GM18520 (cell line): ENCODE results near the gene ZNF586.
A peak's percentile ranks its signal among the peaks of the same experiment; 100 is the strongest.
"Not testable (repeated sequence)": the region's sequence is repeated elsewhere in the genome, so short reads cannot be mapped to it uniquely, and the experiment has no call there.

Experiments
- ATAC-seq: cut with Tn5 transposase; IDR thresholded peaks from one replicate; pipeline ENCODE4 v1.9.1; 2021; ENCODE audit not compliant: unreplicated experiment

Gene ZNF586

GRCh38 chr19:57789288-57789687 is 19.8 kb downstream of the ZNF586 start:
- no peak for ATAC-seq

DNA sequence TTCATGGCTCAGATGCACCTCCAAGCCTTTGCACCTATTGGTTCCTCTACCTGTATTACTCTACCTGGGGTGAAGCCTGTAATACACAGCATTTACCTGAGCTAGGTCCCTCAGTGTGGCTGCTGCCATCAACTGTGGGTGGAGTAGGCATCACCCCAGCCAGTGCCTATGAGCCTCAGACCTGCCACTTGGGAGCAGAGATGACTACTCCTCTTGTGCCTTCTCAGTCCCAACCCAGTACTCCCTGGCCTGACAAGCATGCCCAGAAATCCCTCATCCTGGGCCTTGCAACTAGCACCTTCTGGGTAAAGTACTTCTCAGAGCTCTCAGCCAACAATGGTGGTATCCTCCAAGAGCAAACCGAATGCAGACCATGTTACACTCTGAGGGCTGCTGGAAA is 27.1 kb downstream of the ZNF586 start:
- not testable (repeated sequence) for ATAC-seq

DNA sequence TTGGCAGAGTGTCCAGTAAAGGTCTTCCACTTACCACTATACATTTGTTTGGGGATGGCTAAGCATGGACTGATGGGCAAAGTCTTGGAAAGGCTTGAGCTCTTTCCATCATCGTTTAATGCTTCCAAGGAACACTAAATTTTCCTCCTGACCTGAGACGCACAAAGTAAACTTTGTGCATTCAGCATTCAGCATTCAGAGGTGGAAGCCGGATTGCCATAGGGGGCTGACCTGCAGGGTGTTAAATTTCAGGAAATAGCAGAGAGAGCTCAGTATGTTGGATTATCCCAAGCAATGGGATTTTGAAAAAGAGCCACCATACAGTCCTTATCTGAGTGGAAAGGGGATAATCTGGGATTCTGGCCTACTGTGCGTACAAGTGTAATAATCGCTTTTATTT is 31.2 kb downstream of the ZNF586 start:
- ATAC-seq: no peak

GRCh38 chr19:57802269-57802668 is 32.8 kb downstream of the ZNF586 start:
- ATAC-seq: no peak

GRCh38 chr19:57803265-57803593 is 33.8 kb downstream of the ZNF586 start:
- no peak for ATAC-seq

DNA sequence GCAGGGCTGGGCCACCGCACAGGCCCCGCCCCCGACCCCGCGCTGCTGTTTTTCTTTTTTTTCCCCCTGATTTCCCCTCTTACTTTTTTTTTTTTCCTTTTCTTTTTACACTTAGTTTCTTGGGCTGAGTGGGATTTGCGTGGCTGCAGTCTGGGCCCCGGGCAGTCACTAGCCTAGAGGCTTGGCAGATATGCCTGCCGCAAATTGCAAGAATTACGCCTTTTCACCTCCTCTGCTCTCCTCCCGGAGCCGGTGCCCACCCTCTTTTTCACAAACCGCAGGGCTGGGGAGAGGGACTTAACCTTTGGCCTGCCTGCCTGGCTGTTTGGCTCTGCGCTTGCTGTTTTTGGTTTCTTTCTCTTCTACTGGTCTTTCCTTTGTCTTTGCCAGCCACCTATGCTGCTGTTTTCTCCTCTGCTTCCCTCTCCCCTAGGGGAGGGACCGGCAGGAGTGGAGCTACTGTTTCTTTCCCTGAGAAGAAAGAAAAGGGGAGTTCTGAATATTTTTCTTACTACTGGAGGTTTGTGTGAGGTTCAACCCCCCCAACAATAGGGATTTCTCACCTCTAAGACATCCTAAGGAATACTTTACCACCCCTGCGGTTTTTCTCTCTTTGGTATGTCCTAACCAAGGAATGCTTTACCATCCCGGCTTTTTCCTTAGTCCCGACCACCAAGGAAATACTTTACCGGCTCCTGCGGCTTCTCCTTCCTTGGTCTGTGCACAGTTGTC is 34.3 kb downstream of the ZNF586 start:
- no peak for ATAC-seq

GRCh38 chr19:57807541-57807940 is 38.1 kb downstream of the ZNF586 start:
- no peak for ATAC-seq

- ATAC-seq: not testable (repeated sequence)
Observed at GRCh38 chr19:57810410-57811295, 41.2 kb downstream of the ZNF586 start.

DNA sequence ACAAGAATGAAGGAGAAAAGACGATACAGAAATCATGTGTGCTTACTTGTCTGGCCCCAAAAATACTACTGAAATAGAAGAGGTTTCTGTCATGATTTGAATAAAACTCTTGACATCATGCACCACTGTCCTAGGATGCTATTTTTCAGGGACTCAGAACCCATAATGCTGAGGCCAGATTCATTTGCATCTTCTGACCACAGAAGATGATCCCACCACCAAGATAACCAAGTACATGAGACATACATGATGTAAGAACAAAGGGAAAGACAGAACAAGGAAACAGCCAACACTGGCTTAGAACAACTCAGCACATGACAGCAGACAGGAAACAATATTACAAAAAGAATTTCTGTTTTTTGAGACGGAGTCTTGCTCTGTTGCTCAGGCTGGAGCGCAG is 42.8 kb downstream of the ZNF586 start:
- no peak for ATAC-seq

DNA sequence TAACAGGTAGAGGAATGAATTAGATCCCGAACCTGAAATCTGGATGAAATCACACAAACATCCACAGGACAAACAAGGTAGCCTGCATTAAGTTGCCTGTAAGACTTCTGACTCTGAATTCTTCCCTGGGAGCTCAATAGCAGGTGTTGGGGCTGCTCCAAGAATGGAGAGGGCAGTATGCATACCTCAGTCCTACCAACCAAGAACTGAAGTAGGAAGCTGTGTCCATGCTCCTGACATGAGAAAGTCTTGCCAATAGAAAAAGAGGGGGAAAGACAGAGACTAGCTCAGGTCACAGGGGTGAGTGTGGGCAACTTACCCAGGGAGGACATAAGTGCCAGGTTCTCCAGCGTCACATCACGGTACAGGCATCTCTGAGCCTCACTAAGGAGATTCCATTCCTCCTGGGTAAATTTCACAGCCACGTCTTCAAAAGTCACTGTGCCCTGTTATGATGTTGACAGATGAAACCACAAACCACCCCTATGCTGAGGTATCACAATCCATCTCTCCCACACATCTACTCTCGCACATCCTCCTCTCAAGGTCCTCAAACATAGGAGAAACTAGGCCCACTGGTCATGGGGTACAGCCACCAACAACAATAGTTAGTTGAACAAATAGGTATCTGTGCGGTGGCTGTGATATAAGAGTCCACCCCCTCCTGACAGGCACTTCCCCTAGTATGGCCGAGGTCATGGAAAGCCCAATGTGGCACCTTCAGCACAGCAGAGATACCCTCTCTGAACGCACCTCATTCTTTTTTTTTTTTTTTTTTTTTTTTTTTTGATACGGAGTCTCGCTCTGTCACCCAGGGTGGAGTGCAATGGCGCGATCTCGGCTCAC is 43.7 kb downstream of the ZNF586 start:
- not testable (repeated sequence) for ATAC-seq

DNA sequence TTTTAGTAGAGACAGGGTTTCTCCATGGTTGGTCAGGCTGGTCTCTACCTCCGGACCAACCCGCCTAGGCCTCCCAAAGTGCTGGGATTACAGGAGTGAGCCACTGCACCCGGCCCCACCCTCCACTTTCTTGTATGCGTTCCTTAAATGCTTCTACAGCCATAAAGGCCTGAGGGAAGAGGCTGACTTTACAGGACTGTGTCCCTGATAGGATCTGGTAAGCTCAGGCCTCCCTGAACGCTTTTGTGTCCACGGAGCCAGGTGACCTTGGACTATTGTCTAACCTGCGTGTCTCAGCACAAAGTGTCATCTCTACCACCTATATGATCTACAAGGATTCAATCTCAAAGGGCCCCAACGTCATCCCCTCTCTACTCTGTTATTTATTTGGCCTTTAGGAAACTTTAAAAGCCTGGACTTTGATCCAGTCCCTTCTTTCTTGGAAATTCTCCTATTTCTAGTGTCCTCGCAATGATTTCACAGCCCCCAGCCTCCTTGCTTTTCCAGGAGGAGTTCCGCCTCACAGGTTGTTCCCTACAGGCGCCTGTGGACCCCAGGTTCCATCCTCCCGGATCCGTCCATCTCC is 44.5 kb downstream of the ZNF586 start:
- ATAC-seq: no peak

DNA sequence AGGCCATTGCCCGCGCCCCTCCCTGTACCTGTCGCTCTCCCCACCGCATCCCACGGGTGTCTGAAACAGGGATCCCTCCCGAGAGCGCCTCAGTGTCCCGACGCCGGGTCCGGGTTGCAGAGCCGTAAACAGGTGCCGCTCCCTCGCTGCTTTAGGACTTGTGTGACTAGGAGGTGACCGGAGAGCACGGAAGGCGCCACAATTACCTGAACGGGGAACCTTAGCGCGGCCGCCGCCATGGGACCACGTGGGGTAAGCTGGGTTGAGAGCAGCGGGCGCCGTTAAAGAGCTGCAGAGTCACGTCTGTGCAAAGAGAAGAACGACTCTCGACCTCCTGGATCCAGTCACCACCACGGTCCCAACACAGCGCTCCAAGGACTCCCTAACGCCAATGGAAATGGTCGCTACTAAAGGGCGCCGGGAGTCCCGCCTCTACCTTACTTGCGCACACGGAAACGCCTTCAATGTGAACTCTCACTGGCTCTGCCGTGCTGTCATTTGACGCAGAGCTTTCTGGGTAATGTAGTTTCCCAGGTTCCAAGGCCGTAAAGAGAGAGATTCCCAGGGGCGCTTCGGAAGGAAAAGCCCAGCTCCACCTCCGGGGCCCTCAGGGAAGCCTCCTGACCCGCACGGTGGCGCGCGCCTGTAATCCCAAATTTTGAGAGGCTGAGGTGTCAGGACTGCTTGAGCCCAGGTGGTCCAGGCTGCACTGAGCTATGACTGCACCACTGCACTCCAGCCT is 45.2 kb downstream of the ZNF586 start, which contains the start of gene ZNF552:
ZNF552 (minus strand) TSS at position 409 of the 742 bp plus-strand sequence; CDS start at position 239, 170 bp downstream.
- peak; percentile 70 for ATAC-seq

DNA sequence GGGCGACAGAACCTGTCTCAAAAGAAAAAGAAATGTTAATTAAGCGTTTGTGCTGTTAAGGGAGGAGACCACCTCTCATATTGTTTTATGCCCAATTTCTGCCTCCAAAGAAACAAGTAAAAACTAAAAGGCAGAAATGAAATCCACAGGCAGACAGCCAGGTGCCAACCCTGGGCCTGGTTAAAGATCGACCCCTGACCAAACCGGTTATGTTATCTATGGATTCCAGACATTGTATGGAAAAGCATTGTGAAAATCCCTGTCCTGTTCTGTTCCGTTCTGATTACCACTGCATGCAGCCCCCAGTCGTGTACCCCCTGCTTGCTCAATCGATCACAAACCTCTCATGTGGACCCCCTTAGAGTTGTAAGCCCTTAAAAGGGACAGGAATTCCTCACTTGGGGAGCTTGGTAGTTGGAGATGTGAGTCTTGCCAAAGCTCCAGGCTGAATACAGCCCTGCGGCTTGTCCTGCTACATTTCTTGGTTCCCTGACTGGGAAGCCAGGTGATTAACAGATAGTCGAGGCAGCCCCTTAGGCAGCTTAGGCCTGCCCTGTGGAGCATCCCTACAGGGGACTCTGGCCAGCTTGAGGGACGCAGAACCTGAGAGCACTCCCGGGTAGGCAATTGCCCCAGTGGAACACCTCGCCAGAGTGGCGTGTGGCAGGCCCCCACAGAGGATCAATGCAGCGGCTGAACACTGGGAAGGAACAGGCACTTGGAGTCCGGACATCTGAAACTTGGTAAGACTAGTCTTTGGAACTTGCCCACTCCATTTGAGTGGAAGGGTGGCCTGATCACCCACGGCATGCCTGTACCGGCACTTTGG is 46.0 kb downstream of the ZNF586 start:
- no peak for ATAC-seq

GRCh38 chr19:57816652-57817051 is 47.2 kb downstream of the ZNF586 start:
- ATAC-seq: no peak

DNA sequence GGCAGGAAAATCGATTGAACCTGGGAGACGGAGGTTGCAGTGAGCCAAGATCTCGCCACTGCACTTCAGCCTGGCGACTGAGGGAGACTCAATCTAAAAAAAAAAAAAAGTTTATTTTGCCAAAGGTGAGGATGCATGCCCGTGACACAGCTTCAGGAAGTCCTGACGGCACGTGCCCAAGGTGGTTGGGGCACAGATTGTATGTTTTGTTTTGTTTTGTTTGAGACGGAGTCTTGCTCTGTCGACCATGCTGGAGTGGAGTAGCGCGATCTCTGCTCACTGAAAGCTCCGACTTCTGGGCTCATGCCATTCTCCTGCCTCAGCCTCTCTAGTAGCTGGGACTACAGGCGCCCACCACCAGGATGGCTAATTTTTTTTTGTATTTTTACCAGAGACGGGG is 48.5 kb downstream of the ZNF586 start:
- ATAC-seq: no peak

DNA sequence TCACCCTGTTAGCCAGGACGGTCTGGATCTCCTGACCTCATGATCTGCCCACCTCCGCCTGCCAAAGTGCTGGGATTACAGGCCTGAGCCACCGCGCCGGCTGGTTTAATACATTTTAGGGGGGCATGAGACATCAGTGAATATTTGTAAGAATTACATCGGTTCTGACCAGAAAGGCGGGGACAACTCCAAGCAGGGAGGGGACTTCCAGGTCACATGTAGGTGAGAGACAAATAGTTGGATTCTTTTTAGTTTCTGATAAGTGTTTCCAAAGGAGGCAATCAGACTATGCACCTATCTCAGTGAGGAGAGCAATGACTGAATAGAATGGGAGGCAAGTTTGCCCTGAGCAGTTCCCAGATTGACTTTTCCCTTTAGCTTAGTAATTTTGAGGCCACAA is 48.9 kb downstream of the ZNF586 start:
- ATAC-seq: no peak

GRCh38 chr19:57819475-57820148 is 50.1 kb downstream of the ZNF586 start:
- peak; percentile 92 for ATAC-seq

DNA sequence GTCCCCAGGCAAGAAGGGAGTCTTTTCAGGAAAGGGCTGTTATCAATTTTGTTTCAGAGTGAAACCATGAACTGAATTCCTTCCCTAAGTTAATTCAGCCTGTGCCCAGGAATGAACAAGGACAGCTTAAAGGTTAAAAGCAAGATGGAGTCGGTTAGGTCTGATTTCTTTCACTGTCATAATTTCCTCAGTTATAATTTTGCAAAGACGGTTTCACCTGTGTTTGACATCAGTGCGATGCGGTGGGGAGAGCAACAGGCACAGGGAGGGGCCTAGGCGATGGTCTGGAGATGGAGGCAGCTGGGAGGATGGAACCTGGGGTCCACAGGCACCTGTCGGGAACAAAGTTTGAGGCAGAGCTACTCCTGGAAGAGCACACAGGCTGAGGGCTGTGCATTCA is 51.1 kb downstream of the ZNF586 start:
- ATAC-seq: no peak

- ATAC-seq: not testable (repeated sequence)
Observed at GRCh38 chr19:57821095-57821494, 51.6 kb downstream of the ZNF586 start.
